ENCODE measurements around the gene HOXD4. TPM values are rescaled to one million over a fixed set of nuclear protein-coding genes. Genes with fewer than 3 reads are reported as not detected.

Gene HOXD4
- polyA plus RNA-seq, 1 donor from 2014 or later = not detected

- TF ChIP-seq POLR2AphosphoS5 (IDR thresholded peaks at IDR 0.05) = no peak
Measured at GRCh38 chr2:176146645-176147044, 4.7 kb upstream of the HOXD4 start (continued).

GRCh38 chr2:176147210-176147799, 4.0 kb upstream of the HOXD4 start:
- Histone ChIP-seq H3K9me3 (ENCODE audit: low read length) (peaks cover 5% of the 10 kb centered on the region), H3K27me3 (ENCODE audit: insufficient read depth, low read depth, low read length) (peaks cover 99% of the 10 kb centered on the region), H3K9ac (ENCODE audit: low read length) (no peak overlapping the region), H2AFZ (ENCODE audit: low read depth, low read length) (no peak overlapping the region), H3K79me2 (replicated peaks; ENCODE audit: insufficient read depth, low read length) (no peaks in the 10 kb centered on the region), H3K27ac (ENCODE audit: low read length) (no peak overlapping the region), H3K4me3 (ENCODE audit: low read length) (no peak overlapping the region), H3K9me2 (ENCODE audit: insufficient read depth, low read length) (no peaks in the 10 kb centered on the region), H3K4me2 (ENCODE audit: low read length) (no peak overlapping the region), H3F3A (ENCODE audit: insufficient read depth, low read length, poor library complexity, severe bottlenecking) (no peaks in the 10 kb centered on the region), H3K36me3 (ENCODE audit: insufficient read depth, low read length) (no peaks in the 10 kb centered on the region), H4K20me1 (ENCODE audit: insufficient read depth) (no peaks in the 10 kb centered on the region)
- TF ChIP-seq CTCF (IDR thresholded peaks at IDR 0.05; ENCODE audit: poor library complexity, severe bottlenecking) (no peak), SMC3 (conservative IDR thresholded peaks at IDR 0.05; ENCODE audit: poor library complexity) (no peak), RAD21 (conservative IDR thresholded peaks at IDR 0.05) (no peak), EP300 (conservative IDR thresholded peaks at IDR 0.05; ENCODE audit: poor library complexity, severe bottlenecking) (no peak)

GRCh38 chr2:176147800-176148496, 3.4 kb upstream of the HOXD4 start:
- peaks cover 99% of the 10 kb centered on the region for H3K27me3 ChIP-seq (ENCODE audit: insufficient read depth, low read depth, low read length)
- H3K4me2 ChIP-seq (ENCODE audit: low read length) = no peak overlapping the region
- no peak overlapping the region for H3K4me3 ChIP-seq (ENCODE audit: low read length)

More at GRCh38 chr2:176147800-176148496, 3.4 kb upstream of the HOXD4 start:
- H3K27ac ChIP-seq (ENCODE audit: low read length) = no peak overlapping the region
- no peaks in the 10 kb centered on the region for H3K36me3 ChIP-seq (ENCODE audit: insufficient read depth, low read length)
- no peaks in the 10 kb centered on the region for H3K79me2 ChIP-seq (replicated peaks; ENCODE audit: insufficient read depth, low read length)
- no peaks in the 10 kb centered on the region for H3K9me2 ChIP-seq (ENCODE audit: insufficient read depth, low read length)
- no peak overlapping the region for H2AFZ ChIP-seq (ENCODE audit: low read depth, low read length)
- H4K20me1 ChIP-seq (ENCODE audit: insufficient read depth) = no peaks in the 10 kb centered on the region
- H3K9ac ChIP-seq (ENCODE audit: low read length) = no peak overlapping the region
- no peak for TF ChIP-seq REST (IDR thresholded peaks at IDR 0.05; ENCODE audit: borderline replicate concordance)
- no peak for TF ChIP-seq POLR2AphosphoS5 (IDR thresholded peaks at IDR 0.05)
- TF ChIP-seq CTCF (IDR thresholded peaks at IDR 0.05; ENCODE audit: poor library complexity, severe bottlenecking) = no peak
- no peak for TF ChIP-seq TAF1 (IDR thresholded peaks at IDR 0.05; ENCODE audit: low read depth)
- TF ChIP-seq RAD21 (conservative IDR thresholded peaks at IDR 0.05) = no peak
- TF ChIP-seq MXI1 (conservative IDR thresholded peaks at IDR 0.05; ENCODE audit: poor library complexity, severe bottlenecking) = no peak
- no peak for TF ChIP-seq EP300 (conservative IDR thresholded peaks at IDR 0.05; ENCODE audit: poor library complexity, severe bottlenecking)
- TF ChIP-seq SMC3 (conservative IDR thresholded peaks at IDR 0.05; ENCODE audit: poor library complexity) = no peak
- TF ChIP-seq EZH2 (IDR thresholded peaks at IDR 0.05; ENCODE audit: borderline replicate concordance, insufficient read depth, low read length, poor library complexity, severe bottlenecking) = no peak
- H3F3A ChIP-seq (ENCODE audit: insufficient read depth, low read length, poor library complexity, severe bottlenecking) = no peaks in the 10 kb centered on the region
- H3K9me3 ChIP-seq (ENCODE audit: low read length) = peaks cover 5% of the 10 kb centered on the region
